ENCODE measurements around the gene SMOC2. TPM values are rescaled to one million over a fixed set of nuclear protein-coding genes. Genes with fewer than 3 reads are reported as not detected.

The SMOC2 gene
- total and polyA plus RNA-seq, 2 of the 4 experiments (the other 2 are of a cell fraction), result not detected

- BruUV-seq (replicated peaks), result no TSS peak
- Histone ChIP-seq H2BK5ac (ENCODE audit: low read depth, low read length, poor library complexity, severe bottlenecking) (no peak overlapping the region), H2BK120ac (ENCODE audit: low read depth, low read length) (no peak overlapping the region), H3K4me3 (ENCODE audit: insufficient read depth, low read depth, low read length) (no peak overlapping the region), H3K18ac (ENCODE audit: low read depth, low read length) (no peak overlapping the region), H2AK5ac (ENCODE audit: low read depth, low read length) (no peak overlapping the region), H3K27ac (ENCODE audit: insufficient read depth, low read length) (no peak overlapping the region), H4K91ac (ENCODE audit: insufficient read depth, low read depth, low read length) (no peak overlapping the region), H3K9me1 (ENCODE audit: insufficient read depth, low read length) (no peaks in the 10 kb centered on the region), H4K5ac (ENCODE audit: low read depth, low read length) (no peak overlapping the region), H3K56ac (ENCODE audit: extremely low read depth, insufficient read depth, low read length) (no peak overlapping the region), H2AFZ (replicated peaks; ENCODE audit: low read length, poor library complexity) (no peak overlapping the region), H3K23ac (ENCODE audit: low read depth, low read length) (no peak overlapping the region), H3K36me3 (ENCODE audit: control insufficient read depth, insufficient read depth, low read length) (no peaks in the 10 kb centered on the region), H3K4ac (ENCODE audit: low read depth, low read length) (no peak overlapping the region), H3K4me2 (ENCODE audit: low read depth, low read length) (no peak overlapping the region), H2AK9ac (replicated peaks; ENCODE audit: low read depth, low read length, poor library complexity) (no peak overlapping the region), H4K8ac (ENCODE audit: low read depth in 2 of 2, low read length in 2 of 2) (no peak overlapping the region), H3K27me3 (ENCODE audit: control insufficient read depth, insufficient read depth, low read length) (no peaks in the 10 kb centered on the region), H3K14ac (replicated peaks; ENCODE audit: low read depth, low read length) (no peak overlapping the region), H2BK20ac (ENCODE audit: low read depth, low read length) (no peak overlapping the region), H2BK15ac (ENCODE audit: low read depth, low read length) (no peak overlapping the region), H3K4me1 (ENCODE audit: control insufficient read depth, insufficient read depth, low read length) (no peaks in the 10 kb centered on the region), H3K9me3 (ENCODE audit: control insufficient read depth, insufficient read depth, low read length) (peaks cover 42% of the 10 kb centered on the region), H3K79me1 (ENCODE audit: low read depth in 1 of 2, low read length in 2 of 2) (no peaks in the 10 kb centered on the region), H4K20me1 (ENCODE audit: insufficient read depth, low read length) (no peaks in the 10 kb centered on the region), H3K9ac (ENCODE audit: low read depth, low read length) (no peak overlapping the region)
- DNase-seq, result no peak
- ATAC-seq (ENCODE audit: low read depth), result no peak
- TF ChIP-seq SMC3 (IDR thresholded peaks at IDR 0.05; ENCODE audit: low read depth, low read length) (no peak), RFX5 (IDR thresholded peaks at IDR 0.05; ENCODE audit: low read depth, low read length) (no peak), MAFK (IDR thresholded peaks at IDR 0.05; ENCODE audit: low read depth, low read length) (no peak), USF2 (IDR thresholded peaks at IDR 0.05; ENCODE audit: low read depth, low read length) (no peak), RAD21 (IDR thresholded peaks at IDR 0.05; ENCODE audit: low read length) (no peak)
- 48% methylated on average over 2 of the region's 11 CpGs; no CpG with 5 or more reads in 1 of the 2 experiments for WGBS, 2 experiments (ENCODE audit: extremely low coverage in 2 of 2, insufficient read length in 1 of 2)
- intact Hi-C loops (cut with micrococcal nuclease) (no loop called here), dilution Hi-C loops (cut with HindIII; ENCODE audit: low sequenced_read_pairs, unreplicated experiment) (no loop called here), in situ Hi-C loops (cut with MboI; ENCODE audit: low sequenced_read_pairs) (no loop called here)
- POLR2A ChIA-PET (ENCODE audit: unreplicated experiment), result no interaction called here
- CTCF ChIA-PET, result no interaction called here
These were observed 270.8 kb downstream of the SMOC2 start for GRCh38 chr6:168711666-168712300.

All from IMR-90 (cell line).